Measurements from ENCODE around the gene ELL. TPM values are rescaled to one million over a fixed set of nuclear protein-coding genes. Genes with fewer than 3 reads are reported as not detected.

The ELL gene
- polyA plus RNA-seq, 1 of the 3 experiments (the other 2 are of a cell fraction), result 7.4 TPM

DNA sequence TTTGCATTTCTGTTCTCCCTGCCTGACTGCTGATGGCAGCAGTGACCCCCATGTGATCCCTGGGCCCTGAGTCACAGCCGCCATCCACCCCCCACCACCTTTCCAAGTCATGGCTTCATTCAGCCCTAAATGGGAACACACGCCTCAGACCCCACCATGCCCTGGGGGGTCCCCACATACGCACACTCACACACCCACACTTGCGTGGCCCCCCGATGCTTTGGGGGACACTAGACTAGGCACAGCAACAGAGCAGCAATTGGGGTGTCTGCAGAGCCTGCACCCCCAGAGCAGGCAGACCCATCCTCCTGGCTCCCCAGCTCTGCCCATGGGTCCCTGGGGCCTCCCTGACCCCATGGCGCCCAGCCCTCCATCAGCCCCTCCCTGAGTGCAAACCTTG is 78.5 kb downstream of the ELL start:
- ChIA-PET CTCF (interaction anchor here (1.0 to 13.5 kb wide), 3 partner anchors 8 to 145 kb away, joined by 4 to 215 read pairs (median 8); partner anchors contain the start of gene REX1BD), POLR2A (no interaction called here)
- H4K20me1 ChIP-seq (ENCODE audit: insufficient read depth), result no peaks in the 10 kb centered on the region
- peaks cover 3 to 20% of the 10 kb centered on the region in 2 experiments for H3K36me3 ChIP-seq (replicated peaks in 1 of 2; ENCODE audit: control insufficient read depth in 1 of 2, insufficient read depth in 2 of 2, low read length in 1 of 2)
- H3K9me3 ChIP-seq, result no peaks in the 10 kb centered on the region
- WGBS (ENCODE audit: low lambda C conversion rate), result 100% methylated on average over 2 of the region's 6 CpGs
- DNase-seq, result no peak
- no peak for TF ChIP-seq FOXJ3 (CRISPR knock-in tag; IDR thresholded peaks at IDR 0.05)
- no peak for TF ChIP-seq SIN3A (IDR thresholded peaks at IDR 0.05; ENCODE audit: borderline replicate concordance, low read depth, low read length)
- TF ChIP-seq TEAD4 (IDR thresholded peaks at IDR 0.05; ENCODE audit: borderline replicate concordance, insufficient read depth), result no peak
- no peak for TF ChIP-seq GABPA (IDR thresholded peaks at IDR 0.05; ENCODE audit: low read depth)
- TF ChIP-seq SMC3 (IDR thresholded peaks at IDR 0.05; ENCODE audit: low read depth, low read length), result no peak
- TF ChIP-seq, protein P1, sequence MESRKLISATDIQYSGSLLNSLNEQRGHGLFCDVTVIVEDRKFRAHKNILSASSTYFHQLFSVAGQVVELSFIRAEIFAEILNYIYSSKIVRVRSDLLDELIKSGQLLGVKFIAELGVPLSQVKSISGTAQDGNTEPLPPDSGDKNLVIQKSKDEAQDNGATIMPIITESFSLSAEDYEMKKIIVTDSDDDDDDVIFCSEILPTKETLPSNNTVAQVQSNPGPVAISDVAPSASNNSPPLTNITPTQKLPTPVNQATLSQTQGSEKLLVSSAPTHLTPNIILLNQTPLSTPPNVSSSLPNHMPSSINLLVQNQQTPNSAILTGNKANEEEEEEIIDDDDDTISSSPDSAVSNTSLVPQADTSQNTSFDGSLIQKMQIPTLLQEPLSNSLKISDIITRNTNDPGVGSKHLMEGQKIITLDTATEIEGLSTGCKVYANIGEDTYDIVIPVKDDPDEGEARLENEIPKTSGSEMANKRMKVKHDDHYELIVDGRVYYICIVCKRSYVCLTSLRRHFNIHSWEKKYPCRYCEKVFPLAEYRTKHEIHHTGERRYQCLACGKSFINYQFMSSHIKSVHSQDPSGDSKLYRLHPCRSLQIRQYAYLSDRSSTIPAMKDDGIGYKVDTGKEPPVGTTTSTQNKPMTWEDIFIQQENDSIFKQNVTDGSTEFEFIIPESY (IDR thresholded peaks at IDR 0.05; ENCODE audit: borderline replicate concordance, low read depth), result no peak
- TF ChIP-seq GATA2 (CRISPR knock-in tag; IDR thresholded peaks at IDR 0.05), result no peak
- H3K4me2 ChIP-seq, result no peak overlapping the region
- H3K4me1 ChIP-seq (ENCODE audit: control insufficient read depth in 1 of 2, insufficient read depth in 2 of 2, low read depth in 1 of 2, low read length in 1 of 2), result peaks cover 0 to 2% of the 10 kb centered on the region in 2 experiments; a peak in 2 of 4 replicates
- H3K9me2 ChIP-seq, result no peaks in the 10 kb centered on the region
- no peak overlapping the region for H3K9ac ChIP-seq
- no peak overlapping the region for H3K4me3 ChIP-seq (ENCODE audit: low read depth in 2 of 2, low read length in 1 of 2)
- H3K79me2 ChIP-seq (ENCODE audit: insufficient read depth), result no peaks in the 10 kb centered on the region
- no peak overlapping the region for H3K27ac ChIP-seq (ENCODE audit: low read depth in 2 of 2, low read length in 1 of 2)
- no peaks in the 10 kb centered on the region for H3K27me3 ChIP-seq (ENCODE audit: insufficient read depth)
- H3F3A ChIP-seq (replicated peaks; ENCODE audit: insufficient read depth), result peaks cover 13% of the 10 kb centered on the region
- no peak overlapping the region for H2AFZ ChIP-seq (ENCODE audit: low read depth)

DNA sequence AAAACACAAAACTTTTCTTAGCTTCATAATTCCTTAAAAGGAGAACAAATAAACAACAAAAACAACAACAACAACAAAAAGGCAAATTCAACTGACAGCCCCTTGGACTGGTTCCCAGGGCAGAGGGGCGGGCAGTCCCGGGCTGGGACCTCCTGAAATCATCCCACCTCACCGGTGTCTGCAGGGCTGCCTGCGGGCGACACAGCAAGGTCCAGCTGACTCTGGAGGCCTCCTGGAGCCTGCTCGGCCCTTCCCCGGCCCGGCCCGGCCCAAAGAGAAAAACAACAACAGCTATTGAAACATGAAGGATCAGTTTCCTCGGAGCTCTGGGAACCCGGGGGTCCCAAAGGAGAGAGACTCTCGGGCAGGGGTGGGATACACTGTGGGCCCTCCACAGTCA is 78.9 kb downstream of the ELL start:
- Histone ChIP-seq H3K27ac (ENCODE audit: low read depth in 2 of 2, low read length in 1 of 2) (no peak overlapping the region), H3K36me3 (replicated peaks in 1 of 2; ENCODE audit: control insufficient read depth in 1 of 2, insufficient read depth in 2 of 2, low read length in 1 of 2) (peaks cover 3 to 18% of the 10 kb centered on the region in 2 experiments), H3F3A (replicated peaks; ENCODE audit: insufficient read depth) (peaks cover 16% of the 10 kb centered on the region), H3K4me1 (ENCODE audit: control insufficient read depth in 1 of 2, insufficient read depth in 2 of 2, low read depth in 1 of 2, low read length in 1 of 2) (peaks cover 0 to 6% of the 10 kb centered on the region in 2 experiments; a peak in 2 of 4 replicates), H4K20me1 (ENCODE audit: insufficient read depth) (no peaks in the 10 kb centered on the region), H3K9me3 (no peaks in the 10 kb centered on the region), H2AFZ (ENCODE audit: low read depth) (no peak overlapping the region), H3K27me3 (ENCODE audit: insufficient read depth) (no peaks in the 10 kb centered on the region), H3K9me2 (no peaks in the 10 kb centered on the region), H3K79me2 (ENCODE audit: insufficient read depth) (no peaks in the 10 kb centered on the region), H3K4me3 (ENCODE audit: low read depth in 2 of 2, low read length in 1 of 2) (no peak overlapping the region), H3K9ac (no peak overlapping the region), H3K4me2 (no peak overlapping the region)
- no peak for DNase-seq
- POLR2A ChIA-PET, result no interaction called here
- CTCF ChIA-PET, result interaction anchor here (1.0 to 13.5 kb wide), 3 partner anchors 8 to 146 kb away, joined by 4 to 215 read pairs (median 8); partner anchors contain the start of gene REX1BD
- no peak for TF ChIP-seq YY1 (IDR thresholded peaks at IDR 0.05; ENCODE audit: low read depth)
- TF ChIP-seq SMC3 (IDR thresholded peaks at IDR 0.05; ENCODE audit: low read depth, low read length), result no peak
- no peak for TF ChIP-seq RXRA (IDR thresholded peaks at IDR 0.05; ENCODE audit: borderline replicate concordance, low read depth)
- no peak for TF ChIP-seq ELF1 (IDR thresholded peaks at IDR 0.05)
- no peak for TF ChIP-seq EZH2phosphoT487 (IDR thresholded peaks at IDR 0.05; ENCODE audit: borderline replicate concordance, low read depth)
- TF ChIP-seq, protein P2, sequence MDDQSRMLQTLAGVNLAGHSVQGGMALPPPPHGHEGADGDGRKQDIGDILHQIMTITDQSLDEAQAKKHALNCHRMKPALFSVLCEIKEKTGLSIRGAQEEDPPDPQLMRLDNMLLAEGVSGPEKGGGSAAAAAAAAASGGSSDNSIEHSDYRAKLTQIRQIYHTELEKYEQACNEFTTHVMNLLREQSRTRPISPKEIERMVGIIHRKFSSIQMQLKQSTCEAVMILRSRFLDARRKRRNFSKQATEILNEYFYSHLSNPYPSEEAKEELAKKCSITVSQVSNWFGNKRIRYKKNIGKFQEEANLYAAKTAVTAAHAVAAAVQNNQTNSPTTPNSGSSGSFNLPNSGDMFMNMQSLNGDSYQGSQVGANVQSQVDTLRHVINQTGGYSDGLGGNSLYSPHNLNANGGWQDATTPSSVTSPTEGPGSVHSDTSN (IDR thresholded peaks at IDR 0.05), result no peak
- TF ChIP-seq TCF12 (IDR thresholded peaks at IDR 0.05), result no peak
- TF ChIP-seq RAD21 (IDR thresholded peaks at IDR 0.05; ENCODE audit: low read length), result no peak
- TF ChIP-seq RCOR1 (IDR thresholded peaks at IDR 0.05; ENCODE audit: low read length), result no peak
- TF ChIP-seq NFIC (IDR thresholded peaks at IDR 0.05; ENCODE audit: borderline replicate concordance), result no peak
- no peak for TF ChIP-seq CHD2 (IDR thresholded peaks at IDR 0.05; ENCODE audit: low read length, partially characterized antibody)
- no peak for TF ChIP-seq TAF1 (IDR thresholded peaks at IDR 0.05; ENCODE audit: borderline replicate concordance, low read depth, low read length)
- TF ChIP-seq RFX5 (IDR thresholded peaks at IDR 0.05; ENCODE audit: low read length), result no peak
- TF ChIP-seq TEAD4 (IDR thresholded peaks at IDR 0.05; ENCODE audit: borderline replicate concordance, insufficient read depth), result no peak
- no peak for TF ChIP-seq GABPA (IDR thresholded peaks at IDR 0.05; ENCODE audit: low read depth)
- TF ChIP-seq, protein P3, sequence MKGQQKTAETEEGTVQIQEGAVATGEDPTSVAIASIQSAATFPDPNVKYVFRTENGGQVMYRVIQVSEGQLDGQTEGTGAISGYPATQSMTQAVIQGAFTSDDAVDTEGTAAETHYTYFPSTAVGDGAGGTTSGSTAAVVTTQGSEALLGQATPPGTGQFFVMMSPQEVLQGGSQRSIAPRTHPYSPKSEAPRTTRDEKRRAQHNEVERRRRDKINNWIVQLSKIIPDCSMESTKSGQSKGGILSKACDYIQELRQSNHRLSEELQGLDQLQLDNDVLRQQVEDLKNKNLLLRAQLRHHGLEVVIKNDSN (IDR thresholded peaks at IDR 0.05; ENCODE audit: borderline replicate concordance, low read depth), result no peak
- TF ChIP-seq EP300 (IDR thresholded peaks at IDR 0.05; ENCODE audit: borderline replicate concordance in 1 of 2, low read depth in 1 of 2, low read length in 1 of 2), result no peak
- TF ChIP-seq, protein P1 (IDR thresholded peaks at IDR 0.05; ENCODE audit: borderline replicate concordance, low read depth), result no peak
- WGBS (ENCODE audit: low lambda C conversion rate), result 96% methylated on average over 12 of the region's 12 CpGs
